HG02642 (cell line): Measurements from ENCODE around the gene DCBLD2.

Experiments
- ATAC-seq: cut with Tn5 transposase; IDR thresholded peaks from one replicate; pipeline ENCODE4 v1.9.1; 2021; ENCODE audit warnings: mild to moderate bottlenecking; ENCODE audit not compliant: unreplicated experiment, poor library complexity

The DCBLD2 gene

GRCh38 chr3:98775459-98776139, 125.9 kb downstream of the DCBLD2 start:
- no peak for ATAC-seq

DNA sequence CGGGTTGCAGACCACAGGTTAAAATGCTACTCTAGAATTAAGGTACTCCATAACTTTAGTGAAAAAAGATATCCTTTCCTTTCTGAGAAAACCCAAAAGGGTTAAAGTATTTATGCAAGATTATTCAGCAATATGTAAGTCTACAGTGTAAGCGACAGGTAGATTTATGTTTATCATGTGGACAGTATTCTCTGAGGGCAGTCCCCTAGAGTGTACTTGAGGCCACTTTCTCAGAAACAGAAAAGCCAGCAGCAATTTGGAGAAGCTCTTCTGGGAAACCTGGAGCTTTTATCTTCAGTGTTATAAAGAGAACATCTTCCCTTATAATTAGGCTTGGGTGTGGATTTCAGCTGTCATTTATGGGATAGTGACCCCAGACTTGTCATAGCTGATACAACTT, 129.5 kb downstream of the DCBLD2 start:
- ATAC-seq, result no peak

DNA sequence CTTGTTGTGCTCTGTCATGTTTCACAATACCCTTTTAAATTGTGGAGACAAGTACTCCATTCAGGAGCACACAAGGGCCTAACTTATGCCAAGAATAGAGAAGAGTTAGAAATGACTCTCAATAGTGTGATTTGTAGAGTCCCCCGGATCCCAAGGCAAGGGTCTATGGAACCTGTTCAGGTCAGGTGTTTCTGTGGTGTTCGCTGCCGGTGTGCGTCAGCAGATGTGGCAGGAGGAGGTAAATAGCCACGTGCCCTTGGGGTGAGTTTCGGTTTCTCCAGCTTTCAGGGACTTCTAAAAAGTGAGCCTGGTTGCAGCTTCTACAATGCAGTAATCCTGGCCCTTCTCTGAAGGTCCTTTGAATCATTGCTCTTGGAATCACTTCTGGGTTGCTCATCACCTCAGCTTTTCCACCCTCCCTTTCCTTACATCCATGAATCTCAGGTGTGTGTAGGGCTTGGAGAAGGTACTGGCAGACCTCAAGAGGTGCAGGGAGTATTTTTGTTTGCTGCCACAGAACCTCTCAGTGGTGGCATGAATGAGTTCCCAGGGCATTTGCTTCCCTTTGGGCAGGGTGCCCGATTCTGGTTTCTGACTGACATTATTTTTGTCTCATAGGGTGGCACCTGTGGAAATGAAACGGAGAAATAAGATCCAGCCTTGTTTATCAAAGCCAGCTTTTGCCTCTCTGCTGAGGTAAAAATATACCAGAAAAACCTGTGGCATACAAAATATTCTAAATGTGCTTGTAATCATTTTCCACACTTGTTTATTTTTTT, 131.0 kb downstream of the DCBLD2 start:
- peak; percentile 84 for ATAC-seq

DNA sequence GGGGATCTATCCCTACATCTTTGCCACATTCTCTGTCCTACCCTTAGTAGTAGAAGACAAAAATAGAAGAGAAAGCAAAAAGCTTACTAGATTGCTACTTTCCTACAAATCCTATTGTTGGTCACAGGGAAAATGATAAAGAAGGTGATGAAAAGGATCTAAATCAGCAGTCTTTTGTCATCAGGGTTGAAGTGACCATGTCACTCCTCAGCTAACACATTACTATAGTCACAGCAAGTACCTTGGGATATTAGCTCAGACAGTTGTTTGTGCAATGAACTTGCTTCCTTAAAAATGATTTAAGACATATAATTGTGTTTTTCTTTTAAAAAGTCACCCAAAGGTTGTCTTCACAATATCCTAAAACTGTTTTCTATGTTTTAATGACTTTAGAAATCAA, 132.0 kb downstream of the DCBLD2 start:
- ATAC-seq, result no peak

GRCh38 chr3:98768961-98769360, 132.5 kb downstream of the DCBLD2 start:
- no peak for ATAC-seq

- no peak for ATAC-seq
Observed at GRCh38 chr3:98766924-98767323, 134.6 kb downstream of the DCBLD2 start.

- no peak for ATAC-seq
Observed at GRCh38 chr3:98765721-98766120, 135.8 kb downstream of the DCBLD2 start.

DNA sequence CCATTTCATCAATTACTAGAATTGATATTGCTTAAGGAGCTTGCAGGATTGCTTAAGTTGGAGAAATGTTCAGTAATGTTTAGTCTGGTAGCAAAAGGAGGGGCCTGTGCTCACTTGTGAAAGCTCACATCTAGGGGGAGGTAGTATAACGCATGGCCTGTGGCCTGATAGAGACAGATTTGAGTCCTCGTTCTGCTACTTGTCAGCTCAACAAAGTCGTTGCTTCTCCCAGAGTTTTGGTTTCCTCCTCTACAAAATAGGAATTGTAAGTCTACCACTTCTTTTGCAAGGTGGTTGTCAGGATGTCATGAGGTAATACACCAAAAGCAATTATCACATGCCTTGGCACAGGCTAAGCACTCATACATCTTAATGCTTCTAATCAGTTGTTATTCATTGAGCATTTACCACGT, 137.0 kb downstream of the DCBLD2 start:
- no peak for ATAC-seq

- ATAC-seq, result peak; percentile 19
Observed at GRCh38 chr3:98763819-98764418, 137.6 kb downstream of the DCBLD2 start.

DNA sequence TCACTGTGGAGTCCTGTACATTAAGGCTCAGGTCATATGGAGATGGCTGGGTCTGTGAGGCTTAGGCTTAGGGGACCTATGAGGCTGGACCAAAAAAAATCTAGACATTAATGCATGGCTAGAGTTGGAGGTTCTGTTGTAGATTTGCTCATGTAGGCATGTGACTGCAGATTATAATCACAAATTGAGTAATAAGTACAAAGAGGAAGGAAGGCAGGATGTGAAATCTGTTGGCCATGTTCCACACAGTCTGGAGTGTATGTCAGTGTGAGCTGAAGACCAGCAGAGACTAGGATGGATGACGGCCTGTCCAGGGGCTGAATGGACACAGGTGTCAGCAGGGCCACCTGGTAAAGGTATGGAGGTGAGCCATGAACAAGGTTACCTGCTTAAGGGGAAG, 138.4 kb downstream of the DCBLD2 start, which contains the start of gene ST3GAL6:
TSS of gene ST3GAL6 (plus strand) at position 265 of the 400 bp plus-strand sequence. CDS start 5,101 bp downstream, outside the sequence.
- ATAC-seq, result peak; percentile 53

DNA sequence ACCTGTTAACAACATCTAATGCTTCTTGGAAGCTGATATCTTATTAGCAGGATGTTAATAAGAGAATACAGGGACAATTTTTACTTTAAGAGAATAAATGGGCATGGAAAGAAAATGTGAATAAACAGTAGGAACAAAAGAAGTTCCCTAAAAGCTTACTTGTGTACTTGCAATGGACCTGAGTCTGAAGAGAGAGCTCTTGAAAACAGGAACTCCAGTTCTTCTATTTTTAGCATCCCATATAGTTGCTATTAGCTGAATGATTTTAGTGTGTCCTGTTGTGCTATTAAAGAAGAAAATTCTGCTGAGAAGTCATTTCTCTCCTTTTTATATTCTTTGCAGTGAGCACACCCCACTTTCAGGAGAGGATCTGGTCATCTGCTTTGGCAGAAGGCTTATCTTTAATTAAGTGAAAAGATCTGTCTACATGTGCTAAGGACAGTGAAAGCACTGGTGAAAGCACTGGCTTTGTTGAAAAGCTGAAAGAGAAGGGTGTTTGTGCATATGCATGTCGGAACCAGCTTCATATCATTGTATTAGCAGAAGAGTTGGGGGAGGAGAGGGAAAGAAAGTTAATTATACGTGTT, 139.8 kb downstream of the DCBLD2 start:
- no peak for ATAC-seq

GRCh38 chr3:98759629-98760028, 141.9 kb downstream of the DCBLD2 start:
- no peak for ATAC-seq

- no peak for ATAC-seq
Observed at GRCh38 chr3:98755601-98756000, 145.9 kb downstream of the DCBLD2 start.

DNA sequence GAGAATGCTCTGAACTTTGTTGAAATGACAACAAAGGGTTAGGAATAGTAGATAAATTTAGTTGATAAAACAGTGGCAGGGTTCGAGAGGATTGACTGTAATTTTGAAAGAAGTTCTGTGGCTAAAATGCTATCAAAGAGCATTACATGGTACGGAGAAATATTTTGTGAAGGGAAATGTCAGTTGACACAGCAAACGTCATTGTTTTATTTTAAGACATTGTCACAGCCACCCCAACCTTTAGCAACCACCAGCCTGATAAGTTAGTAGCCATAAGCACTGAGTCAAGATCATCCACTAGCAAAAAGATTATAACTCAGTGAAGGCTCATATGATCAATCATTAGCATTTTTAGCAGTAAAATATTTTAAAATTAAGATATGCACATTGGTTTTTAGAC, 147.0 kb downstream of the DCBLD2 start:
- ATAC-seq, result no peak

GRCh38 chr3:98750276-98750919, 151.1 kb downstream of the DCBLD2 start:
- ATAC-seq, result no peak

GRCh38 chr3:98746882-98747281, 154.6 kb downstream of the DCBLD2 start:
- no peak for ATAC-seq

GRCh38 chr3:98746122-98746521, 155.4 kb downstream of the DCBLD2 start:
- ATAC-seq, result no peak
